NAMALWA (cell line): ENCODE measurements around the gene CTNNA2.

Experiments used
- DNase-seq: peaks from one replicate; pipeline ENCODE4 v3.0.0-alpha.2; 2015; ENCODE audit warnings: low spot score

Gene CTNNA2

GRCh38 chr2:79789811-79790210, 277.0 kb downstream of the CTNNA2 start:
- DNase-seq, result no peak

GRCh38 chr2:79792090-79792489, 279.2 kb downstream of the CTNNA2 start:
- no peak for DNase-seq

GRCh38 chr2:79793006-79793405, 280.2 kb downstream of the CTNNA2 start:
- DNase-seq, result no peak

- DNase-seq, result no peak
Observed at GRCh38 chr2:79796641-79797040, 283.8 kb downstream of the CTNNA2 start.

GRCh38 chr2:79798776-79799175, 285.9 kb downstream of the CTNNA2 start:
- no peak for DNase-seq

- no peak for DNase-seq
Observed at GRCh38 chr2:79799729-79800128, 286.9 kb downstream of the CTNNA2 start.

GRCh38 chr2:79801082-79801481, 288.2 kb downstream of the CTNNA2 start:
- no peak for DNase-seq

GRCh38 chr2:79817288-79817687, 304.4 kb downstream of the CTNNA2 start:
- DNase-seq, result no peak

- no peak for DNase-seq
Observed at GRCh38 chr2:79820281-79820680, 307.4 kb downstream of the CTNNA2 start.

- no peak for DNase-seq
Observed at GRCh38 chr2:79822136-79822535, 309.3 kb downstream of the CTNNA2 start.

- DNase-seq, result no peak
Observed at GRCh38 chr2:79824086-79824786, 311.4 kb downstream of the CTNNA2 start.

- DNase-seq, result no peak
Observed at GRCh38 chr2:79827881-79828280, 315.0 kb downstream of the CTNNA2 start.

- DNase-seq, result no peak
Observed at GRCh38 chr2:79830501-79830900, 317.6 kb downstream of the CTNNA2 start.

GRCh38 chr2:79831961-79832360, 319.1 kb downstream of the CTNNA2 start:
- DNase-seq, result no peak

- no peak for DNase-seq
Observed at GRCh38 chr2:79832511-79833234, 319.8 kb downstream of the CTNNA2 start.

- no peak for DNase-seq
Observed at GRCh38 chr2:79833235-79833878, 320.5 kb downstream of the CTNNA2 start.

- no peak for DNase-seq
Observed at GRCh38 chr2:79835911-79836310, 323.1 kb downstream of the CTNNA2 start.

- DNase-seq, result no peak
Observed at GRCh38 chr2:79844011-79844410, 331.2 kb downstream of the CTNNA2 start.

- no peak for DNase-seq
Observed at GRCh38 chr2:79846878-79847277, 334.0 kb downstream of the CTNNA2 start.

GRCh38 chr2:79849241-79849640, 336.4 kb downstream of the CTNNA2 start:
- DNase-seq, result no peak

GRCh38 chr2:79849949-79850348, 337.1 kb downstream of the CTNNA2 start:
- no peak for DNase-seq

GRCh38 chr2:79850912-79851311, 338.1 kb downstream of the CTNNA2 start:
- no peak for DNase-seq
